Measurements from ENCODE around the gene GTPBP10. TPM values are rescaled to one million over a fixed set of nuclear protein-coding genes. Genes with fewer than 3 reads are reported as not detected.
A peak's percentile ranks its signal among the peaks of the same experiment; 100 is the strongest.

GTPBP10 gene
- total and polyA plus RNA-seq, 9 of the 15 experiments (the other 6 are each of a cell fraction or from before 2014, with no cell fraction given), result 34.6 to 89.8 (median 76.4) TPM

- TF ChIP-seq DEAF1 (CRISPR knock-in tag; IDR thresholded peaks at IDR 0.05) (0 out of 2 replicates have a peak, but pooled peaks have one; percentile 11), MAFG (tag; conservative IDR thresholded peaks at IDR 0.05) (peak; percentile 47; the same call in 1 of the 2 replicates)
These were observed 48.1 kb upstream of the GTPBP10 start (continued) for GRCh38 chr7:90298145-90299038.

GRCh38 chr7:90303241-90303640 lies 43.3 kb upstream of the GTPBP10 start:
- in situ Hi-C loops (cut with MboI) (no loop called here), intact Hi-C loops (cut with micrococcal nuclease) (no loop called here)
- Histone ChIP-seq H3K9me3 (replicated peaks; ENCODE audit: control insufficient read depth, insufficient read depth, low read depth, low read length) (no peaks in the 10 kb centered on the region), H3K27ac (ENCODE audit: extremely low read depth, low read depth, low read length) (no peak overlapping the region), H3K36me3 (ENCODE audit: control insufficient read depth, insufficient read depth, low read length) (no peaks in the 10 kb centered on the region), H3K4me1 (replicated peaks in 1 of 2; ENCODE audit: control insufficient read depth in 2 of 2, insufficient read depth in 2 of 2, low read length in 2 of 2) (no peaks in the 10 kb centered on the region), H3K4me2 (ENCODE audit: insufficient read depth, low read length) (no peak overlapping the region), H3K27me3 (ENCODE audit: control insufficient read depth in 2 of 2, insufficient read depth in 2 of 2, low read length in 2 of 2) (no peaks in the 10 kb centered on the region), H3K9ac (ENCODE audit: insufficient read depth in 1 of 2, low read depth in 2 of 2, low read length in 2 of 2) (no peak overlapping the region), H3K4me3 (no peak overlapping the region), H3K79me2 (ENCODE audit: control insufficient read depth, insufficient read depth, low read length) (no peaks in the 10 kb centered on the region), H3K9me1 (ENCODE audit: control insufficient read depth, insufficient read depth, low read length) (no peaks in the 10 kb centered on the region), H4K20me1 (replicated peaks; ENCODE audit: control insufficient read depth, insufficient read depth, low read length) (no peaks in the 10 kb centered on the region), H2AFZ (ENCODE audit: low read depth, low read length) (no peak overlapping the region)
- no peak for TF ChIP-seq ZBED1 (IDR thresholded peaks at IDR 0.05)
- TF ChIP-seq ERF (CRISPR knock-in tag; IDR thresholded peaks at IDR 0.05), result no peak
- no peak for TF ChIP-seq MAFG (tag; conservative IDR thresholded peaks at IDR 0.05)
- no peak for TF ChIP-seq NR2F6 (CRISPR knock-in tag; IDR thresholded peaks at IDR 0.05)
- CTCF ChIA-PET (ENCODE audit: low intra/inter-chr PET ratio), result no interaction called here
- DNase-seq (ENCODE audit: extremely low read depth in 1 of 4, low spot score in 3 of 4) (no peak), FAIRE-seq (no peak), ATAC-seq (no peak)
- WGBS (ENCODE audit: insufficient coverage, low coverage, missing lambda C conversion rate), result 12% methylated on average over 1 of the region's 1 CpG
- POLR2A ChIA-PET, result no interaction called here
- no TSS peak for BruUV-seq (replicated peaks)
